ENCODE measurements around the gene IFT122. TPM values are rescaled to one million over a fixed set of nuclear protein-coding genes. Genes with fewer than 3 reads are reported as not detected.

IFT122 gene
- total and polyA plus RNA-seq, 2 of the 4 experiments (the other 2 are of a cell fraction): 16.8 to 28.0 TPM

DNA sequence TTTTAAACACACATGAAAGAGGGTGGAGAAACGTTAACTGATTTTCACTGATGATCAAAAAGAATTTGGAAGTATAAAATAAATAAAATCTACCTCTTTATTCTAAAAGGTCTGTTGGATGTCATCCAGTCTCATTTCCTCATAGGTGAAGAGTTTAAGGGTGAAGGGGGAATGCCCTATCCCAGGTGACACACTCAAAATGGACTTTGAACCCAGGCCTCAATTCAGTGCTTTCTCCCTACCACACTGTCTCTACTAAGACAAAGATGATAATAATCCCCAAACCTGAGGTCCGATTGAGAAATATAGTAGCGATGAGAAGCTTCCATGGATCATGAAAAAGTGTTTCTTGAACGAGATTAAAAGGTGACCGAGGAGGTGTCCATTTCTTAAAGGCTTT, 6.5 kb upstream of the IFT122 start:
- no peaks in the 10 kb centered on the region for H3K4me1 ChIP-seq (ENCODE audit: control insufficient read depth, insufficient read depth, low read length)
- no peak overlapping the region for H4K5ac ChIP-seq (ENCODE audit: low read depth, low read length)
- H2AK9ac ChIP-seq (replicated peaks; ENCODE audit: low read depth, low read length, poor library complexity): no peak overlapping the region
- peaks cover 30% of the 10 kb centered on the region for H3K36me3 ChIP-seq (ENCODE audit: control insufficient read depth, insufficient read depth, low read length)
- BruUV-seq (replicated peaks): no TSS peak
- H3K79me1 ChIP-seq (ENCODE audit: low read depth in 1 of 2, low read length in 2 of 2): peaks cover 17 to 29% of the 10 kb centered on the region in 2 experiments; a peak in 3 of 4 replicates
- H2BK5ac ChIP-seq (ENCODE audit: low read depth, low read length, poor library complexity, severe bottlenecking): no peak overlapping the region
- H3K27ac ChIP-seq (ENCODE audit: insufficient read depth, low read length): no peak overlapping the region
- dilution Hi-C loops (cut with HindIII; ENCODE audit: low sequenced_read_pairs, unreplicated experiment): no loop called here
- H3K9me1 ChIP-seq (ENCODE audit: insufficient read depth, low read length): peaks cover 12% of the 10 kb centered on the region; the same call in 1 of the 2 replicates
- H3K4me2 ChIP-seq (ENCODE audit: low read depth, low read length): no peak overlapping the region
- H2BK15ac ChIP-seq (ENCODE audit: low read depth, low read length): no peak overlapping the region
- POLR2A ChIA-PET (ENCODE audit: unreplicated experiment): no interaction called here
- CTCF ChIA-PET: no interaction called here
- no peak overlapping the region for H3K23ac ChIP-seq (ENCODE audit: low read depth, low read length)
- ATAC-seq (ENCODE audit: low read depth): no peak
- H4K91ac ChIP-seq (ENCODE audit: insufficient read depth, low read depth, low read length): no peak overlapping the region
- no CpG with 5 or more reads among the region's 5 CpGs for WGBS, 2 experiments (ENCODE audit: extremely low coverage in 2 of 2, insufficient read length in 1 of 2)
- intact Hi-C loops (cut with micrococcal nuclease): no loop called here
- H3K14ac ChIP-seq (replicated peaks; ENCODE audit: low read depth, low read length): no peak overlapping the region
- no peak overlapping the region for H2BK120ac ChIP-seq (ENCODE audit: low read depth, low read length)
- no peak overlapping the region for H2BK20ac ChIP-seq (ENCODE audit: low read depth, low read length)
- in situ Hi-C loops (cut with MboI; ENCODE audit: low sequenced_read_pairs): no loop called here
- no peak overlapping the region for H4K8ac ChIP-seq (ENCODE audit: low read depth in 2 of 2, low read length in 2 of 2)
- H3K27me3 ChIP-seq (ENCODE audit: control insufficient read depth, insufficient read depth, low read length): no peaks in the 10 kb centered on the region
- DNase-seq: no peak
- no peak overlapping the region for H2AK5ac ChIP-seq (ENCODE audit: low read depth, low read length)
- H3K9ac ChIP-seq (ENCODE audit: low read depth, low read length): no peak overlapping the region
- H3K18ac ChIP-seq (ENCODE audit: low read depth, low read length): no peak overlapping the region
- no peak overlapping the region for H3K4me3 ChIP-seq (ENCODE audit: insufficient read depth, low read depth, low read length)
- H3K9me3 ChIP-seq (ENCODE audit: control insufficient read depth, insufficient read depth, low read length): no peaks in the 10 kb centered on the region
- no peak overlapping the region for H3K4ac ChIP-seq (ENCODE audit: low read depth, low read length)
- no peak overlapping the region for H3K56ac ChIP-seq (ENCODE audit: extremely low read depth, insufficient read depth, low read length)
- no peak overlapping the region for H2AFZ ChIP-seq (replicated peaks; ENCODE audit: low read length, poor library complexity)
- H4K20me1 ChIP-seq (ENCODE audit: insufficient read depth, low read length): no peaks in the 10 kb centered on the region
- TF ChIP-seq POLR2A (IDR thresholded peaks at IDR 0.05; ENCODE audit: low read depth, low read length): no peak
- TF ChIP-seq MAFK (IDR thresholded peaks at IDR 0.05; ENCODE audit: low read depth, low read length): no peak
- TF ChIP-seq NFE2L2 (IDR thresholded peaks at IDR 0.05; ENCODE audit: low read depth, low read length): no peak
- TF ChIP-seq MXI1 (IDR thresholded peaks at IDR 0.05; ENCODE audit: borderline replicate concordance, low read depth, low read length): no peak
- TF ChIP-seq SMC3 (IDR thresholded peaks at IDR 0.05; ENCODE audit: low read depth, low read length): no peak
- no peak for TF ChIP-seq ELK1 (IDR thresholded peaks at IDR 0.05; ENCODE audit: borderline replicate concordance, low read depth, low read length)
- TF ChIP-seq CHD1 (IDR thresholded peaks at IDR 0.05; ENCODE audit: low read depth, low read length): no peak
- TF ChIP-seq RAD21 (IDR thresholded peaks at IDR 0.05; ENCODE audit: low read length): no peak
- TF ChIP-seq FOS (IDR thresholded peaks at IDR 0.05; ENCODE audit: low read depth, low read length): no peak

Data from IMR-90 (cell line).